GM18858 (cell line): ENCODE data around the gene STAT3.

Source experiments
- ATAC-seq: cut with Tn5 transposase; IDR thresholded peaks from one replicate; pipeline ENCODE4 v1.9.1; 2021; ENCODE audit not compliant: unreplicated experiment

STAT3 gene

GRCh38 chr17:42282478-42283080, 105.7 kb downstream of the STAT3 start:
- ATAC-seq: no peak

GRCh38 chr17:42281571-42282096, 106.6 kb downstream of the STAT3 start:
- no peak for ATAC-seq

GRCh38 chr17:42279776-42280630, 108.2 kb downstream of the STAT3 start:
- ATAC-seq: no peak

- no peak for ATAC-seq
These were observed 110.9 kb downstream of the STAT3 start for GRCh38 chr17:42277342-42277712.

- no peak for ATAC-seq
These were observed 111.5 kb downstream of the STAT3 start for GRCh38 chr17:42276609-42277341.

- ATAC-seq: peak; percentile 53
These were observed 112.0 kb downstream of the STAT3 start, which contains the start of gene STAT5B for GRCh38 chr17:42276359-42276608. Gene STAT5B (minus strand): TSS chr17:42276391. CDS start chr17:42232127, 44,264 bp downstream.

GRCh38 chr17:42275527-42276358, 112.5 kb downstream of the STAT3 start:
- peak; percentile 40 for ATAC-seq

GRCh38 chr17:42274812-42275526, 113.3 kb downstream of the STAT3 start:
- ATAC-seq: no peak

- ATAC-seq: no peak
These were observed 114.0 kb downstream of the STAT3 start for GRCh38 chr17:42274253-42274542.

- ATAC-seq: no peak
These were observed 114.6 kb downstream of the STAT3 start for GRCh38 chr17:42273474-42274252.

GRCh38 chr17:42272162-42272907, 115.9 kb downstream of the STAT3 start:
- ATAC-seq: no peak

- ATAC-seq: no peak
These were observed 116.5 kb downstream of the STAT3 start for GRCh38 chr17:42271779-42272035.

GRCh38 chr17:42271006-42271778, 117.0 kb downstream of the STAT3 start:
- no peak for ATAC-seq

GRCh38 chr17:42270596-42270995, 117.6 kb downstream of the STAT3 start:
- ATAC-seq: no peak

- ATAC-seq: no peak
These were observed 118.1 kb downstream of the STAT3 start for GRCh38 chr17:42270170-42270535.

GRCh38 chr17:42268236-42268635, 120.0 kb downstream of the STAT3 start:
- ATAC-seq: no peak

- no peak for ATAC-seq
These were observed 121.1 kb downstream of the STAT3 start for GRCh38 chr17:42266918-42267766.

GRCh38 chr17:42266462-42266861, 121.8 kb downstream of the STAT3 start:
- no peak for ATAC-seq
